Measurements from ENCODE around the gene REEP1.

Gene REEP1

GRCh38 chr2:86366651-86367498 lies 29.4 kb upstream of the REEP1 start:
- DNase-seq (ENCODE audit: low read depth), result no peak
- no peak for TF ChIP-seq CTCF (IDR thresholded peaks at IDR 0.05; ENCODE audit: low read length, missing control alignments)
- no peak overlapping the region for H3K4me3 ChIP-seq (replicated peaks; ENCODE audit: low read depth, low read length)

GRCh38 chr2:86364894-86365293 lies 27.5 kb upstream of the REEP1 start:
- DNase-seq (ENCODE audit: low read depth), result no peak
- no peak for TF ChIP-seq CTCF (IDR thresholded peaks at IDR 0.05; ENCODE audit: low read length, missing control alignments)
- no peak overlapping the region for H3K4me3 ChIP-seq (replicated peaks; ENCODE audit: low read depth, low read length)

DNA sequence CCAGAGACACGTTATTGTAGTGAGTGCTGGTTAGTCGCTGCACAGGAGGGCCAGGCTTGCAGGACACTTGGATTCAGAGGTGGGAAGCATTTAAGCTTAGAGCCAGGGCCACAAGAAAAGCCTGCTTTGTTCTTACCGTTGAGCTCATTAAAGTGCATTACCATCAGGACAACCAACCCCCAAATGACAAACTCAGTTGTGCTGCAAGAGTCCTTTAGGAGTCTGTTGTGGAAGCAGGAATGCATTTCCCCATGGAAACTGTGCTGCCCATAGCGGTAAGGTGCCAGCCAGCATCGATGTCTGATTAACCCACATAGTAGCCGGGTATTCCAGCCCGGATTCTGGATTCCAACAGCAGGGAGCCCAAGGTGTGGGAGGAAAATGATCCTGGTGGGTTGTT lies 23.4 kb upstream of the REEP1 start:
- no peak for TF ChIP-seq CTCF (IDR thresholded peaks at IDR 0.05; ENCODE audit: low read length, missing control alignments)
- DNase-seq (ENCODE audit: low read depth), result no peak
- no peak overlapping the region for H3K4me3 ChIP-seq (replicated peaks; ENCODE audit: low read depth, low read length)

- TF ChIP-seq CTCF (IDR thresholded peaks at IDR 0.05; ENCODE audit: low read length, missing control alignments), result no peak
- DNase-seq (ENCODE audit: low read depth), result no peak
- H3K4me3 ChIP-seq (replicated peaks; ENCODE audit: low read depth, low read length), result no peak overlapping the region
Observed at GRCh38 chr2:86358957-86359356, 21.5 kb upstream of the REEP1 start.

GRCh38 chr2:86357392-86357963 lies 20.1 kb upstream of the REEP1 start:
- no peak overlapping the region for H3K4me3 ChIP-seq (replicated peaks; ENCODE audit: low read depth, low read length)
- TF ChIP-seq CTCF (IDR thresholded peaks at IDR 0.05; ENCODE audit: low read length, missing control alignments), result no peak
- no peak for DNase-seq (ENCODE audit: low read depth)

GRCh38 chr2:86352727-86353221 lies 15.3 kb upstream of the REEP1 start:
- no peak for DNase-seq (ENCODE audit: low read depth)
- TF ChIP-seq CTCF (IDR thresholded peaks at IDR 0.05; ENCODE audit: low read length, missing control alignments), result no peak
- H3K4me3 ChIP-seq (replicated peaks; ENCODE audit: low read depth, low read length), result no peak overlapping the region

Measured in fibroblast of pulmonary artery (primary cell).